MM.1S (cell line): ENCODE results near the gene CREB3L2.

Experiments
- DNase-seq: peaks from one replicate; pipeline ENCODE4 v3.0.0-alpha.2; 2015
- H2AFZ ChIP-seq: fragments of 300-600 bp; sonication (generic); 2 replicates; pipeline ENCODE4 v1.6.0; 2016; ENCODE audit warnings: antibody characterized with exemption, low read length
- H3F3A ChIP-seq: fragments of 300-600 bp; sonication (generic); 2 replicates; pipeline ENCODE4 v1.6.1; 2016; ENCODE audit warnings: mild to moderate bottlenecking, antibody characterized with exemption, low read length, moderate library complexity, mixed read lengths; ENCODE audit not compliant: insufficient read depth
- H3K27ac ChIP-seq: fragments of 300-600 bp; sonication (generic); 2 replicates; pipeline ENCODE4 v1.5.1; 2016; ENCODE audit warnings: mild to moderate bottlenecking, low read length
- H3K27me3 ChIP-seq: fragments of 300-600 bp; sonication (generic); replicated peaks from 2 replicates; pipeline ENCODE4 v1.6.0; 2016; ENCODE audit warnings: low read length; ENCODE audit not compliant: insufficient read depth
- H3K36me3 ChIP-seq: fragments of 300-600 bp; sonication (generic); replicated peaks from 2 replicates; pipeline ENCODE4 v1.6.1; 2016; ENCODE audit warnings: mild to moderate bottlenecking, low read length, mixed read lengths; ENCODE audit not compliant: insufficient read depth
- H3K4me1 ChIP-seq: fragments of 300-600 bp; sonication (generic); 2 replicates; pipeline ENCODE4 v1.6.1; 2016; ENCODE audit warnings: low read length, mixed read lengths
- H3K4me2 ChIP-seq: fragments of 300-600 bp; sonication (generic); 2 replicates; pipeline ENCODE4 v1.6.0; 2016; ENCODE audit warnings: low read depth, low read length
- H3K4me3 ChIP-seq: fragments of 300-600 bp; sonication (generic); 2 replicates; pipeline ENCODE4 v1.5.1; 2016; ENCODE audit warnings: low read length, mixed read lengths
- H3K79me2 ChIP-seq: fragments of 300-600 bp; sonication (generic); 2 replicates; pipeline ENCODE4 v1.6.1; 2016; ENCODE audit warnings: mixed run types, low read length, mixed read lengths
- H3K9ac ChIP-seq: fragments of 300-600 bp; sonication (generic); 2 replicates; pipeline ENCODE4 v1.6.1; 2016; ENCODE audit warnings: low read length, mixed read lengths
- H3K9me2 ChIP-seq: fragments of 300-600 bp; sonication (generic); replicated peaks from 2 replicates; pipeline ENCODE4 v1.6.1; 2016; ENCODE audit warnings: mild to moderate bottlenecking, low read length, mixed read lengths; ENCODE audit not compliant: insufficient read depth
- H3K9me3 ChIP-seq: fragments of 300-600 bp; sonication (generic); replicated peaks from 2 replicates; pipeline ENCODE4 v1.6.1; 2016; ENCODE audit warnings: mild to moderate bottlenecking, low read length, mixed read lengths; ENCODE audit not compliant: insufficient read depth
- H4K20me1 ChIP-seq: fragments of 300-600 bp; sonication (generic); 2 replicates; pipeline ENCODE4 v1.6.1; 2016; ENCODE audit warnings: mild to moderate bottlenecking, low read length, moderate library complexity, mixed read lengths; ENCODE audit not compliant: insufficient read depth
- EZH2 ChIP-seq: fragments of 300-600 bp; sonication (generic); optimal IDR thresholded peaks from 2 replicates; pipeline ENCODE3; 2017; ENCODE audit warnings: low read depth, mild to moderate bottlenecking, antibody characterized with exemption, low read length, mixed read lengths
- EZH2phosphoT487 ChIP-seq: fragments of 300-600 bp; sonication (generic); IDR thresholded peaks from 2 replicates; pipeline ENCODE4 v1.6.1; 2018; ENCODE audit warnings: antibody characterized with exemption, low read length
- TF ChIP-seq, protein P1 (sequence below): fragments of 300-600 bp; sonication (generic); IDR thresholded peaks from 2 replicates; pipeline ENCODE4 v1.5.1; 2016; ENCODE audit warnings: antibody characterized with exemption, low read length, mixed read lengths

The CREB3L2 gene

DNA sequence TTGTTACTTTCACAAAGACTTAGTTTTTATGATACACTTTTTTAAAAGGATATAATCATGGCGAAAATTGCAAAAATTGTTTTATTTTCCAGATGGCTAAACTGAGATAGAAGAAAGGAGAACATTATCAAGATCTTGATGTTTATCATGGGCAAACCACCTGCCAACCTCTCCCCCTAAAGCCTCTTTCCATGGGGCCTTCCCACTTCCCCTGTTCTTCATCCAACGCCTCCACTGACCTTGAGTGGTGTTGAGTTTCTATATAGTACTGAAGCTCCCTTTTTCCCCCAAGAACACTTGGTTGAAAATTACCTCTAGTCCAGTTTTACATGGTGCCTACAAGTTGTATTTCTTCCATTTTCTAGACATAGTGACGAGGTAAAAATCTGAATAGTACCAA lies 5.0 kb downstream of the CREB3L2 start:
- H3K9ac ChIP-seq = no peak overlapping the region
- no peak overlapping the region for H3K4me2 ChIP-seq
- H3K27me3 ChIP-seq = no peaks in the 10 kb centered on the region
- peaks cover 41% of the 10 kb centered on the region for H3K4me1 ChIP-seq
- H2AFZ ChIP-seq = no peak overlapping the region
- H3K9me3 ChIP-seq = no peaks in the 10 kb centered on the region
- peaks cover 9% of the 10 kb centered on the region; the same call in 1 of the 2 replicates for H3K36me3 ChIP-seq
- H4K20me1 ChIP-seq = no peaks in the 10 kb centered on the region
- H3F3A ChIP-seq = peaks cover 22% of the 10 kb centered on the region
- TF ChIP-seq, protein P1, sequence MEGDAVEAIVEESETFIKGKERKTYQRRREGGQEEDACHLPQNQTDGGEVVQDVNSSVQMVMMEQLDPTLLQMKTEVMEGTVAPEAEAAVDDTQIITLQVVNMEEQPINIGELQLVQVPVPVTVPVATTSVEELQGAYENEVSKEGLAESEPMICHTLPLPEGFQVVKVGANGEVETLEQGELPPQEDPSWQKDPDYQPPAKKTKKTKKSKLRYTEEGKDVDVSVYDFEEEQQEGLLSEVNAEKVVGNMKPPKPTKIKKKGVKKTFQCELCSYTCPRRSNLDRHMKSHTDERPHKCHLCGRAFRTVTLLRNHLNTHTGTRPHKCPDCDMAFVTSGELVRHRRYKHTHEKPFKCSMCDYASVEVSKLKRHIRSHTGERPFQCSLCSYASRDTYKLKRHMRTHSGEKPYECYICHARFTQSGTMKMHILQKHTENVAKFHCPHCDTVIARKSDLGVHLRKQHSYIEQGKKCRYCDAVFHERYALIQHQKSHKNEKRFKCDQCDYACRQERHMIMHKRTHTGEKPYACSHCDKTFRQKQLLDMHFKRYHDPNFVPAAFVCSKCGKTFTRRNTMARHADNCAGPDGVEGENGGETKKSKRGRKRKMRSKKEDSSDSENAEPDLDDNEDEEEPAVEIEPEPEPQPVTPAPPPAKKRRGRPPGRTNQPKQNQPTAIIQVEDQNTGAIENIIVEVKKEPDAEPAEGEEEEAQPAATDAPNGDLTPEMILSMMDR = no peak
- TF ChIP-seq EZH2phosphoT487 (no peak), EZH2 (no peak)
- no peak for DNase-seq
- no peaks in the 10 kb centered on the region for H3K9me2 ChIP-seq
- H3K27ac ChIP-seq = no peak overlapping the region
- no peak overlapping the region for H3K4me3 ChIP-seq
- peaks cover 99% of the 10 kb centered on the region for H3K79me2 ChIP-seq

DNA sequence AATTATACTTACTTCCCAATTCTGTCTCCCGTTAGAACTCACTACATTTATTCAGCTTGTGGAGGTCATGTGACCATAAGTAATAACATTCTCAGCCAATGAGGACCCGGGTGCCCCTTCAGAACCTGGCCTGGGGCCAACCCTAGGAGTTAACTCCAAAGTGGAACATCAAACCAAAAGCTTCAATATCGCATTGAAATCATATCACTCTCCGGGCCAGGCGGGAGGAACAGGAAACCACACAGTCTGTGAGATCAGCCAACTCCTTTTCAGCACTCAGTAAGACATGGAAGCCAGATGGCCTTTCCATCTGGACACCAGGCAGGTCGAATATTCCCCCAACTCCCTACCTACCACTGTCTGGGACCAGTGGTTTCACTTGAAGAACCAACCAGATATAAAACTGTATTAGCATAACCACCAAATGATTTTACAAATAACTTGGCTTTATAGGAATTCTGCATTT lies 5.5 kb downstream of the CREB3L2 start:
- no peak for DNase-seq
- Histone ChIP-seq H3K9ac (no peak overlapping the region), H3K36me3 (peaks cover 9% of the 10 kb centered on the region; the same call in 1 of the 2 replicates), H3K9me2 (no peaks in the 10 kb centered on the region), H3K4me1 (peaks cover 42% of the 10 kb centered on the region), H3K4me2 (no peak overlapping the region), H3K27me3 (no peaks in the 10 kb centered on the region), H2AFZ (no peak overlapping the region), H3K9me3 (no peaks in the 10 kb centered on the region), H3K27ac (no peak overlapping the region), H3K79me2 (peaks cover 99% of the 10 kb centered on the region), H4K20me1 (no peaks in the 10 kb centered on the region), H3K4me3 (no peak overlapping the region), H3F3A (peaks cover 18% of the 10 kb centered on the region)
- TF ChIP-seq EZH2 (no peak), EZH2phosphoT487 (no peak)
- TF ChIP-seq, protein P1 = no peak

DNA sequence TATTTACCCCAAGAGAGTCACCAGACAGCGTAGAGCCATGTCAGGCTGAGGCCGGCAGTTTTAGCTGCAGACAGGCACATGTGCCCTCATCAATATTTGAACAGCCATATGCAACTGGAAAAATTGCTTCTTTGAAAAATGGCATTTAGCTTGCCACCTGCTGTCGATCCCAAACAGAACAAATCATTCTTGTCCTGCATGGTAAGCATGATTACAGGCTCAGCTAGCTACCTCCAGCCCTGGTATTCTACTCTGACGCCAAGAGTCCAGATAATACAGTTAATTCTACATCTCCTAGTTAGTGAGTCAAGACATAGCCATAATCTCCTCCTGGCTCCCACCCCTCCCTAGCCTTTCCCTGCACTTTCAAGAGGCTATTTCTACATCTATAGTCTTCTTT lies 7.7 kb downstream of the CREB3L2 start:
- no peaks in the 10 kb centered on the region for H4K20me1 ChIP-seq
- no peak overlapping the region for H3K4me3 ChIP-seq
- H3F3A ChIP-seq = 0 out of 2 replicates have a peak, but pooled peaks cover 6% of the 10 kb centered on the region
- H2AFZ ChIP-seq = no peak overlapping the region
- TF ChIP-seq EZH2 = no peak
- TF ChIP-seq, protein P1 = no peak
- TF ChIP-seq EZH2phosphoT487 = no peak
- H3K79me2 ChIP-seq = peaks cover 99% of the 10 kb centered on the region
- H3K36me3 ChIP-seq = peaks cover 9% of the 10 kb centered on the region; the same call in 1 of the 2 replicates
- no peaks in the 10 kb centered on the region for H3K9me3 ChIP-seq
- H3K9ac ChIP-seq = no peak overlapping the region
- no peaks in the 10 kb centered on the region for H3K27me3 ChIP-seq
- H3K4me1 ChIP-seq = peaks cover 59% of the 10 kb centered on the region
- no peak overlapping the region for H3K4me2 ChIP-seq
- no peak overlapping the region for H3K27ac ChIP-seq
- H3K9me2 ChIP-seq = no peaks in the 10 kb centered on the region
- DNase-seq = no peak
